HCT116 (cell line): ENCODE data around the gene UNC5C.

Experiments used
- POLR2A ChIP-seq: IDR thresholded peaks from 2 replicates; pipeline ENCODE4 v1.7.0; 2011; ENCODE audit warnings: borderline replicate concordance; ENCODE audit not compliant: insufficient read depth, insufficient read length; ENCODE audit errors: extremely low read depth
- TF ChIP-seq, protein P1 (sequence below), 3 experiments: fragments of 200-600 bp in 1 of 3; sonication (generic) in 1 of 3; IDR thresholded peaks in 2 of 3; conservative IDR thresholded peaks in 1 of 3; 2 replicates each; pipeline ENCODE4 v1.5.1; 2012 to 2017; ENCODE audit warnings: low read depth in 2 of 3, low read length in 2 of 3, antibody characterized with exemption in 1 of 3, borderline replicate concordance in 1 of 3, control low read depth in 1 of 3, mild to moderate bottlenecking in 1 of 3, mixed read lengths in 1 of 3, mixed run types in 1 of 3, moderate library complexity in 1 of 3; ENCODE audit not compliant: insufficient read depth in 1 of 3

DNA sequence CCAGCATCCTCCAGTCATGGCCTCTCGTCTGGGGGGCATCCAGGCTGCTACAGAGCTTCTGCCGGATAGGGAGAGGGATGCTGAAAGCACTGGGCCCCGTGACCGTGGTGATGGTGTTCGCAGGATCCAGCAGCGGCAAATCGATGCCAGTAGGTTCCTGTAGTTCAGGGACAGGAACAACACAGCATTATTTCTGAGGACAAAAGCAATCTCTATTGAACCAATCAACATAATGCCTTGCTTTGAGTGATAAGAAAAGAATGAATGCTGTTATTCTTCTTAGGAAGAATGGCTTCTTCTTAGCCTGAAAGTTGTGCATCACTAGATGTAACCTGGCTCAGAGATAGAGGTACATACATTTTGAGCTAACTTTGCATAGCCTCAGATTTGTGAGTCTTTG lies 378.6 kb downstream of the UNC5C start:
- TF ChIP-seq, protein P1, sequence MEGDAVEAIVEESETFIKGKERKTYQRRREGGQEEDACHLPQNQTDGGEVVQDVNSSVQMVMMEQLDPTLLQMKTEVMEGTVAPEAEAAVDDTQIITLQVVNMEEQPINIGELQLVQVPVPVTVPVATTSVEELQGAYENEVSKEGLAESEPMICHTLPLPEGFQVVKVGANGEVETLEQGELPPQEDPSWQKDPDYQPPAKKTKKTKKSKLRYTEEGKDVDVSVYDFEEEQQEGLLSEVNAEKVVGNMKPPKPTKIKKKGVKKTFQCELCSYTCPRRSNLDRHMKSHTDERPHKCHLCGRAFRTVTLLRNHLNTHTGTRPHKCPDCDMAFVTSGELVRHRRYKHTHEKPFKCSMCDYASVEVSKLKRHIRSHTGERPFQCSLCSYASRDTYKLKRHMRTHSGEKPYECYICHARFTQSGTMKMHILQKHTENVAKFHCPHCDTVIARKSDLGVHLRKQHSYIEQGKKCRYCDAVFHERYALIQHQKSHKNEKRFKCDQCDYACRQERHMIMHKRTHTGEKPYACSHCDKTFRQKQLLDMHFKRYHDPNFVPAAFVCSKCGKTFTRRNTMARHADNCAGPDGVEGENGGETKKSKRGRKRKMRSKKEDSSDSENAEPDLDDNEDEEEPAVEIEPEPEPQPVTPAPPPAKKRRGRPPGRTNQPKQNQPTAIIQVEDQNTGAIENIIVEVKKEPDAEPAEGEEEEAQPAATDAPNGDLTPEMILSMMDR (IDR thresholded peaks at IDR 0.05 in 2 of 3, conservative IDR thresholded peaks at IDR 0.05 in 1 of 3; ENCODE audit: borderline replicate concordance in 1 of 3, insufficient read depth in 1 of 3, low read depth in 2 of 3, low read length in 2 of 3), result no peak
- no peak for TF ChIP-seq POLR2A
